HUES6 (cell line): ENCODE data around the gene ZNG1C.
"Not testable (repeated sequence)": the region's sequence is repeated elsewhere in the genome, so short reads cannot be mapped to it uniquely, and the experiment has no call there.

ENCODE experiments used
- H3K27ac ChIP-seq: 2 replicates; pipeline ENCODE4 v1.7.0; 2013; ENCODE audit warnings: low read depth, mild to moderate bottlenecking, low read length, inconsistent platforms
- H3K27me3 ChIP-seq: 2 replicates; pipeline ENCODE4 v1.6.1; 2013; ENCODE audit warnings: low read length; ENCODE audit not compliant: control insufficient read depth, insufficient read depth
- H3K36me3 ChIP-seq: 2 replicates; pipeline ENCODE4 v1.6.1; 2013; ENCODE audit warnings: low read length; ENCODE audit not compliant: control insufficient read depth, insufficient read depth
- H3K4me1 ChIP-seq: 2 replicates; pipeline ENCODE4 v1.6.1; 2013; ENCODE audit warnings: low read length; ENCODE audit not compliant: control insufficient read depth, insufficient read depth
- H3K4me3 ChIP-seq: 2 replicates; pipeline ENCODE4 v1.5.1; 2013; ENCODE audit warnings: low read depth, low read length
- H3K9ac ChIP-seq: one replicate; pipeline ENCODE4 v1.6.1; 2013; ENCODE audit warnings: mild to moderate bottlenecking, low read length
- H3K9me3 ChIP-seq: 2 replicates; pipeline ENCODE4 v1.6.1; 2013; ENCODE audit warnings: low read depth, low read length; ENCODE audit not compliant: control insufficient read depth, insufficient read depth

ZNG1C gene

DNA sequence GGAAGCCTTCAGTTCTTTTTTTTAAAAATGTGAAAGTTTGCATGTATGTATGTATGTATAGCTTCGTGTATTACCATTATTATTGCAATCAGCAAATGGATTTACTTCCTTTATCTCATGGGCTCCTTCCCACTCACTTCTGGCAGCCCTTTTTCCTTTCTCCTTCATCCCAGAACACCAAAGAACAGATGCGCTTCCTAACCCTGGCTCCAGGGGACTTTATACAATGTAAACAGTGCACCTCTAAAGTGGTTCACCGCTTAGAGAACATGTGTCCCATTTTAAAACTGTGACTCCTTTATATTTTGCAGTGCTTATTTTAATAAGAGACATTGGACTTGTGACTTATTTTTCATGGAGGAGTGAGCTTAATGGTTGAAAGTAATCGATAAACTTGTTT, 101.5 kb downstream of the ZNG1C start:
- H3K36me3 ChIP-seq, H3K4me3 ChIP-seq, H3K4me1 ChIP-seq, H3K9me3 ChIP-seq, H3K27ac ChIP-seq, H3K9ac ChIP-seq: not testable (repeated sequence)
- H3K27me3 ChIP-seq = peaks cover 13% of the 10 kb centered on the region

- H3K27ac ChIP-seq = not testable (repeated sequence)
These were observed 102.2 kb downstream of the ZNG1C start for GRCh38 chr9:68343992-68344391.

More at GRCh38 chr9:68343992-68344391, 102.2 kb downstream of the ZNG1C start:
- not testable (repeated sequence) for H3K9me3 ChIP-seq, H3K36me3 ChIP-seq, H3K4me1 ChIP-seq, H3K9ac ChIP-seq, H3K4me3 ChIP-seq
- peaks cover 16% of the 10 kb centered on the region for H3K27me3 ChIP-seq
